HG03095 (cell line): ENCODE measurements around the gene ZCCHC4.
"Not testable (repeated sequence)": the region's sequence is repeated elsewhere in the genome, so short reads cannot be mapped to it uniquely, and the experiment has no call there.

Source experiments
- ATAC-seq: cut with Tn5 transposase; IDR thresholded peaks from one replicate; pipeline ENCODE4 v1.9.1; 2021; ENCODE audit warnings: moderate library complexity; ENCODE audit not compliant: unreplicated experiment

ZCCHC4 gene

GRCh38 chr4:25320773-25321172, 8.2 kb downstream of the ZCCHC4 start:
- ATAC-seq = no peak

- peak; percentile 63 for ATAC-seq
Measured at GRCh38 chr4:25321703-25322102, 9.1 kb downstream of the ZCCHC4 start.

GRCh38 chr4:25328463-25328862, 15.9 kb downstream of the ZCCHC4 start:
- not testable (repeated sequence) for ATAC-seq

GRCh38 chr4:25330335-25330734, 17.8 kb downstream of the ZCCHC4 start:
- no peak for ATAC-seq

- ATAC-seq = peak; percentile 85
Measured at GRCh38 chr4:25330905-25331808, 18.6 kb downstream of the ZCCHC4 start.

- no peak for ATAC-seq
Measured at GRCh38 chr4:25343671-25344070, 31.1 kb downstream of the ZCCHC4 start.

- no peak for ATAC-seq
Measured at GRCh38 chr4:25345744-25346143, 33.2 kb downstream of the ZCCHC4 start.

GRCh38 chr4:25346913-25347312, 34.3 kb downstream of the ZCCHC4 start:
- peak; percentile 79 for ATAC-seq

- ATAC-seq = no peak
Measured at GRCh38 chr4:25347473-25347872, 34.9 kb downstream of the ZCCHC4 start.

- ATAC-seq = no peak
Measured at GRCh38 chr4:25347971-25348370, 35.4 kb downstream of the ZCCHC4 start.

- ATAC-seq = no peak
Measured at GRCh38 chr4:25350561-25350960, 38.0 kb downstream of the ZCCHC4 start.

GRCh38 chr4:25351777-25352416, 39.3 kb downstream of the ZCCHC4 start:
- ATAC-seq = no peak

- ATAC-seq = no peak
Measured at GRCh38 chr4:25356068-25356467, 43.5 kb downstream of the ZCCHC4 start.

GRCh38 chr4:25358515-25359275, 46.1 kb downstream of the ZCCHC4 start:
- ATAC-seq = no peak

GRCh38 chr4:25361253-25361652, 48.7 kb downstream of the ZCCHC4 start:
- ATAC-seq = no peak

- ATAC-seq = no peak
Measured at GRCh38 chr4:25367004-25367621, 54.5 kb downstream of the ZCCHC4 start.

GRCh38 chr4:25367877-25368276, 55.3 kb downstream of the ZCCHC4 start:
- ATAC-seq = no peak

- ATAC-seq = no peak
Measured at GRCh38 chr4:25368315-25368714, 55.7 kb downstream of the ZCCHC4 start.

GRCh38 chr4:25370242-25370641, 57.7 kb downstream of the ZCCHC4 start:
- ATAC-seq = no peak

- ATAC-seq = not testable (repeated sequence)
Measured at GRCh38 chr4:25372549-25372948, 60.0 kb downstream of the ZCCHC4 start.
